Coronary artery (tissue), 2 donors: Measurements from ENCODE around the gene CYB5R2.

ENCODE experiments used
- DNase-seq: peaks from one replicate; pipeline ENCODE4 v3.0.0-alpha.2; 2017; ENCODE audit warnings: low spot score
- H3K27ac ChIP-seq, 2 donors: fragments of 200-600 bp; sonication (generic); one replicate each; pipeline ENCODE4 v1.5.1; 2016 to 2019
- H3K4me3 ChIP-seq: fragments of 200-600 bp; sonication (generic); 2 replicates; pipeline ENCODE4 v1.5.1; 2016; ENCODE audit warnings: mild to moderate bottlenecking, moderate library complexity
- CTCF ChIP-seq: fragments of 200-600 bp; sonication (generic); IDR thresholded peaks from one replicate; pipeline ENCODE4 v1.5.1; 2019; ENCODE audit warnings: antibody characterized with exemption

Gene CYB5R2

GRCh38 chr11:7672960-7673723 lies at the start of gene CYB5R2:
CYB5R2 (minus strand) TSS chr11:7673500; CDS start chr11:7672825, 675 bp downstream.
- TF ChIP-seq CTCF: no peak
- peak; percentile 85 for DNase-seq
- Histone ChIP-seq H3K4me3 (peak within 1 kb of the TSS; percentile 92), H3K27ac (peak within 1 kb of the TSS in 1 of 2 donors; percentile 83)

- no peak overlapping the region for H3K4me3 ChIP-seq
- H3K27ac ChIP-seq: no peak overlapping the region
- no peak for DNase-seq
- no peak for TF ChIP-seq CTCF
Observed at GRCh38 chr11:7714786-7715185, 41.5 kb upstream of the CYB5R2 start.

- no peak within 1 kb of the TSS for H3K4me3 ChIP-seq
- no peak for TF ChIP-seq CTCF
- no peak within 1 kb of the TSS for H3K27ac ChIP-seq
- DNase-seq: no peak
Observed at GRCh38 chr11:7706377-7706776, 33.1 kb upstream of the CYB5R2 start, which contains the start of gene OVCH2. OVCH2 (minus strand) TSS chr11:7706477; CDS start chr11:7706394, 83 bp downstream.

GRCh38 chr11:7703740-7704139 lies 30.4 kb upstream of the CYB5R2 start:
- no peak overlapping the region for H3K4me3 ChIP-seq
- no peak for TF ChIP-seq CTCF
- H3K27ac ChIP-seq: no peak overlapping the region
- no peak for DNase-seq

GRCh38 chr11:7696424-7696823 lies 23.1 kb upstream of the CYB5R2 start:
- Histone ChIP-seq H3K27ac (no peak overlapping the region), H3K4me3 (no peak overlapping the region)
- TF ChIP-seq CTCF: no peak
- DNase-seq: no peak

- Histone ChIP-seq H3K4me3 (peak overlapping the region; percentile 46), H3K27ac (no peak overlapping the region)
- TF ChIP-seq CTCF: no peak
- DNase-seq: no peak
Observed at GRCh38 chr11:7694235-7694634, 20.9 kb upstream of the CYB5R2 start.

- Histone ChIP-seq H3K27ac (no peak overlapping the region), H3K4me3 (no peak overlapping the region)
- DNase-seq: no peak
- no peak for TF ChIP-seq CTCF
Observed at GRCh38 chr11:7692426-7692825, 19.1 kb upstream of the CYB5R2 start.
